Epithelial cell of prostate (primary cell): ENCODE results near the gene ZNF550.

ENCODE experiments used
- DNase-seq: peaks from one replicate; pipeline ENCODE4 v3.0.0-alpha.2; 2011; ENCODE audit warnings: low read depth, low spot score
- H3K27ac ChIP-seq: fragments of 450-650 bp; 2 replicates; pipeline ENCODE4 v1.5.1; 2017; ENCODE audit warnings: mild to moderate bottlenecking

ZNF550 gene

DNA sequence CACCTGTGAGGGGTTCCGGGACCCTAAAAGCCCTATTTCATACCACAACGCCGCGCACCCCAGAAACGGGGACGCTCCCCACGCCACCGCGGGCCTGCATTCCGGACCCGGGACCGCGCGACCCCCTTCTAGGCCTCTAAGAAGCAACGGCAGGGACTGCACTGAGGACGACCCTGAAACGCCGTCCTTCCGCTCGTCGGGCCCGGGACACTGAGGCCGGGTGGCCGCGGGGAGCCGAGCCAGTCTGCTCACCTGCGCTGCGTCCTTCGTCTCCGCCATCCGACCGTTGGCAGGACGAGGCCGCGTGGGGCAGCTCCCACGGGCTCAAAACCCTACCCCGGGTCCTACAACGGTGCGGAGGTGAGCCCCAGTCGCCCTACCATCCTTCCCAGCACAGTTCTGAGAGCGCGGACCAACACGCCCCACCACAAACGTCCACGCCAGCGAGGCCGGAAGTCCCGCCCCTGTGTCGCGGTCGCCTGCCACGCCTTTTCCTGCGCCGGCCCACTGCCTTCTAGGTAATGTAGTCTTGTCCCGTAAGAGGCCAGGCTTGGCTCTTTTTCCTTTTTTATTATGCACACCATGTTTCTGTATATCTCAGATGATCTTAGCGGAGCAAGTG lies at the start of gene ZNF550:
Gene ZNF550, minus strand, starts transcription at position 460 of the 622 bp plus-strand sequence. Its CDS starts 181 bp downstream, at position 279.
- peak; percentile 57 for DNase-seq
- peak within 1 kb of the TSS; percentile 88 for H3K27ac ChIP-seq

DNA sequence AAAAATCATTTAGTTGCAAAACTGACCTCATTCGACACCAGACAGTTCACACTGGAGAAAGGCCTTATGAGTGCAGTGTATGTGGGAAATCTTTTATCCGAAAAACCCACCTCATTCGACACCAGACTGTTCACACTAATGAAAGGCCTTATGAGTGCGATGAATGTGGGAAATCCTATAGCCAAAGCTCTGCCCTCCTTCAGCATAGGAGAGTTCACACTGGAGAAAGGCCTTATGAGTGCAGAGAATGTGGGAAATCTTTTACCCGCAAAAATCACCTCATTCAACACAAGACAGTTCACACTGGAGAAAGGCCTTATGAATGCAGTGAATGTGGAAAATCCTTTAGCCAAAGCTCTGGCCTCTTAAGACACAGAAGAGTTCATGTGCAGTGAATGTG lies 47.3 kb upstream of the ZNF550 start:
- no peak overlapping the region for H3K27ac ChIP-seq
- no peak for DNase-seq

DNA sequence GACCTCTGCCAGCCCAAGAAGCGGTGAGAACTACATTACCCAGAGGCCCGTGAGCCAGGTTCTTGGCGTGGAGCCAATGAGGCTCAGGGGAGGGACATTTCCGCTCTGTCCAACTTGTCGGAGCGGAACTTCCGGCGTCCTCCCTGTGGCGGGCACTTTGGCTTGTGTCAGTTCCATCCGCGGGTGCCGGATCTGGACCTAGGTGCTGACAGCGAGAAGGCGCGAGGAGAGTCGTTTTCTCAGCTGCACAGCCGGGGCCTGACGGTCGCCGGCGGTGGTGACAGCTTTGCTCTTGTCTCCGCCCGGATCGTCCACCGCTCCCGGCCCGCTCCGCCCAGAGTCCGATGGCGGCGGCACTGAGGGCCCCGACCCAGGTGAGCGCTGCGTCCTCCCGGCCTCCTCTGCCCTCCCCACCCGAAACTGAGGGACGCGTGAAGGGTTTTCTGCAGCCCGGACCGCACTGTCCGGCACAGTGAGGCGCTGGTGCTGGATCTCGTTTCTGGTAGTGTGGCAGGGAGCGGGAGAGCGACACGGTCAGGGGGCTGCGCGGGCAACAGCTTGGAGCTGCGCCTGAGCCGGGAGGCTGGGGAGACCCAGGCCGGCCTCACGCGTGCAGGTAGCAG lies 40.2 kb upstream of the ZNF550 start, which contains the start of gene ZNF530:
Gene ZNF530, plus strand, starts transcription at position 125 of the 623 bp plus-strand sequence. CDS start 4,461 bp downstream, outside the sequence.
- H3K27ac ChIP-seq = no peak within 1 kb of the TSS
- peak; percentile 56 for DNase-seq

DNA sequence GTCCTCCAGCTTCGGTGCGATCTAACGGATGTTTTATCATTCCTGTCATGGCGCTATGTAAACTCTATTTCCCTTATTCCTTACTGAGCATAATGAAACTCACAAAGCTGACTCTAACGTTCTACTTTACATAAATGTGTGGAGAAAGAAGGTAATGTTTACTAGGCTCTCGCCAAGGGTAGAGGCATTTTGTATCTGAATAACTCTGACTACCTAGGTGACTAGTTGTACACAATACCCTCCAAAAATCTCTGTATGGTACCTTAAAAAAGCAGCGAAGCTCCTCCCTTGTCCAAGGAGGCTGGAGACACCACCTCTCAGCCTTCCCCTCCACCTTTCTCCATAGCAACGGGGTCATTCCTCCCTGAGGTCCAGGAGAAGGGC lies 39.7 kb upstream of the ZNF550 start:
- no peak for DNase-seq
- H3K27ac ChIP-seq = no peak overlapping the region

DNA sequence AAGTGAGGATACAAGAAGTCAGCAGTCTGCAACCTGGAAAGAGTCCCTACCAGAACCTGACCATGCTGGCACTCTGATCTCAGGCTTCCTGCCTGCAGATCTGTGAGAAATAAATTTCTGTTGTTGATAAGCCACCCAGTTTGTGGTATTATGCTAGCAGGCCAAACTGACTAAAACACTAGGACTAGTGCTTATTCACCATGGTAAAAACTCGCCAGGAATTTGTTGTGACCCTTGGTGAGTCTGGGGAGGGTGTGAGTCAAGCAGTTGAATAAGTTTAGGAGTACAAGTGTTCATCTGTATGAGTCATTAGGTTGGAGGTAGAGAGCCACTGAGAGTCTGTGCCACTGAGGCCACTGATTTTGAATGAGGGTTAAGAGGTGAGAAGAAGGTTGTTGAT lies 27.9 kb upstream of the ZNF550 start:
- peak; percentile 67 for DNase-seq
- peak overlapping the region; percentile 30 for H3K27ac ChIP-seq

DNA sequence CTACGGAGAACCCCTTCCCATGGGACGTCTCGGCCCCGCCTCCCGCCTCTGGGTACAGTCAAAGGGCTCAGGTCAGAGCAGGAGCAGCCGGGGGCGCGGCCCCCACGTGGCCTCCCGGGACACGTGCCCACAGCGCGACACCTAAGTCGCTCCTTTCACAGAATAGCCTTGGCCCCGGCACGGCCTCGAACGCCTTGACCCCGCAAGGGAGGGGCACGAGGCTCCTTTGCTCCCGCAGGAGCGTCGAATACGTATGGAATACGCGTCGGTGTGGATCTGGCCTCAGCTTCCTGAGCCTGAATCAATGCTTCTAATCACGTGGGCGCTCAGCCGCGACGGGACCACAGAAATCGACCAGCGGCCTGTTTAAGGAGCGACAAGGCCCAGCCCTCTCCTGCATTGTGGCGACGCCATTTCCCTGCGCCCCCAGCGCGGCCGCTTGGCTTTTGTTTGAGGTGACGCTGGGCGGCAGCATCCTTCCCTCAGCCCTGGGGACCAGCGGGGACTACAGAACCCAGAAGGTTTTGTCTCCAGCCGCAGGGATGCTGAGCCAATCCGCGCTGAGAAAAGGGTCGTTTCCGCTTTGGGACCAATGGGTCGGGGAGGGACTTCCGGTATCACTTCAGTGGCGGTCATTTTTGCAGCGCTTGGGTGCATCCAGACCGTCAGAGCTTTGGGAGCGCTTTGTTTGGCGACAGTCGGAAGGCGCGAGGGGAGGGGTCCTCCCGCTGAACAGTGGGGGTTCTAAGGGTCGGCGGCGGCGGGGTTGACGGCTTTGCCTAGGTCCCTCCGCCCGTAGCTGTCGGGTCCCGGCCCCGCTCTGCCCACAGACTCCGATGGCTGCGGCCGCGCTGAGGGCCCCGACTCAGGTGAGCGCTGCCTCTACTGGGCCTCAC lies 24.1 kb upstream of the ZNF550 start, which contains the start of gene ZIK1:
Gene ZIK1, plus strand, starts transcription at position 625 of the 896 bp plus-strand sequence. Its CDS starts 212 bp downstream, at position 837.
- peak; percentile 22 for DNase-seq
- H3K27ac ChIP-seq = no peak within 1 kb of the TSS

DNA sequence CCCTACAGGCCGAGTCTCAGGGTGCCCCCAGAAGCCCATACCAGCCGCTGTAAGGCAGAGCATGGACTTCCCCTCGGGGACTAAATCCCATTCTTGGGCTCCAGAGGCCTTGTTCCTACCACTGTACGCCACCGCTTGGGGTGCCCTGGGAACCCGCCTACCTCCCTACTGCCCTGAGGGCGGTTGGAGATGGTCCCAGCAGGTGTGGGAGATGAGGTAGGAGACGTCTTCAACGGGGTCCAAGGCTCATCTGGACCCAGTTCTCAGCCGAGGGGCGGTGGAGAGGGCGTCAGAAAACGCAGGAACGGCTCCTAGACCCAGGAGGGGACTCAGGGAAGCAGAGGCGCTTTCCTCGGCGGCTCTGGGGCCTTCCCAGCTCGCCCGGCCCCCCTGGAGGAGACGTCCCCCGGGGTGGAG lies 23.4 kb upstream of the ZNF550 start:
- H3K27ac ChIP-seq = no peak overlapping the region
- no peak for DNase-seq

DNA sequence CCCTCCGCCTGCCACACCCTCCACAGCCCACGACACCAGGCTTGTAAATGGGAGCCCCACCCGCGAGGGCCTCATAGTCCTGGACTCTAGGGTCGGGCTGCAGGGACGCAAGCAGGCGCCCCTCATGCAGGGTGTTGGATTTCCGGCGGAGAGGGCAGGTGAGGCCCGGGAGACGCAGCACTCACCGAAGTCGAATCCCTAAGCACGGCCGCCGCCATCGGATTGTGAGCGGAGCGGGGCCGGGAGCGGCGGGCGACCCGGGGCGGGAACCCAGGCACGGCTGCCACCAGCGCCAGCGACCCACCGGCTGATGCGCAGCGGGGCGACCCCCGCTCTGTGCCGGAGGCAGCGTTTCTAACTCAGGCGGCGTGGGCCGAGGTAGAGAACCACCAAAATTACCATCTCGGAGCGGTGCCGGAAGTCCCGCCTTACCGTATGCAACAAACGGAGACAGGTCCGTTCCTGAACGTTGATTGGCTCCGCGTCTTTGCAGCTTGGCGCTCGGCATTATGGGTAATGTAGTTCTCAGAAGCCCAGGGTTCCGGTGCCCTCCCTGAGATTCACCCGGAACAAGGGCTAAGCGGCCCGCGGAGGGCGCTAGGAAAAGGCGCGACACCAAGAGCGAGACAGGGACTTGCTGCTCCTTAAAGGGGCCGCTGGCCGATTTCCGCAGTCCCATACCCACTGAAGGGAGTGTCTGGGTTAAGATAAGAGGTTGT lies 19.0 kb upstream of the ZNF550 start, which contains the start of gene ZNF416:
Gene ZNF416, minus strand, starts transcription at position 425 of the 719 bp plus-strand sequence. Its CDS starts 207 bp downstream, at position 218.
- peak within 1 kb of the TSS; percentile 69 for H3K27ac ChIP-seq
- peak; percentile 94 for DNase-seq

DNA sequence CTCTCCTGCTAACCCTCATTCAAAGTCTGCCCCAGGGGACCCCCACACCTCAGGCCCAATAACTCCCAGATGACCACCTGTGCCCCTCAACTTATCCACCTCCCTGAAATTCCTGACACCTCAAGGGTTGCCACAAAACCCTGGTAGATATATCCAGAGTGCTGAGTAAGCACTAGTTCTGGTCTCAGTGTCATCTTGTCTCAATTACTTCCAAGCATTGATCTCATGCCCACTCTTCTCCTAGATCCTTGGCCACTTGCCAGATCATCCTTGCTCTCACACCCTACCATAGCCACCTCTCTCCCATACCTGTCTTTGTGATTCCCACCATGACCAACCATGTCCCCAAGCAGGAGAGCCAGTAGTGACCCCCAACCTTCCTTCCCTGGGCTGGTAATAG lies 17.0 kb upstream of the ZNF550 start:
- no peak overlapping the region for H3K27ac ChIP-seq
- no peak for DNase-seq

DNA sequence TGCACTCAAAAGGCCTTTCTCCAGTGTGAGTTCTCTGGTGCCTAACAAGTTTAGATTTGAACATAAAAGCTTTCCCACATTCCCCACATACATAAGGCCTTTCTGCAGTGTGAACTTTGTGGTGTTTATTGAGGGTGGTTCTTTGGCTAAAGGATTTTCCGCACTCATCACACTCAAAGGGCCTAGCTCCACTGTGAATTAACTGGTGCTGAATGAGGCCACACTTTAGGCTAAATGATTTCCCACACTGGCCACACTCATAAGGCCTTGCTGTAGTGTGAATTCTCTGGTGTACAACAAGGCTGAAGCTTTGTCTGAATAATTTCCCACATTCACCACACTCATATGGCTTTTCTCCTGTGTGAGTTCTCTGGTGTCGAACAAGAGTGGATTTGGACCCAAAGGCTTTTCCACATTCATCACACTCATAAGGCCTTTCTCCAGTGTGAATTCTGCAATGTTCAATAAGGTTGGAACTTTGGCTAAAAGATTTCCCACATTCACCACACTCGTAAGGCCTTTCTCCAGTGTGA lies 12.8 kb upstream of the ZNF550 start:
- H3K27ac ChIP-seq = no peak overlapping the region
- DNase-seq = no peak

DNA sequence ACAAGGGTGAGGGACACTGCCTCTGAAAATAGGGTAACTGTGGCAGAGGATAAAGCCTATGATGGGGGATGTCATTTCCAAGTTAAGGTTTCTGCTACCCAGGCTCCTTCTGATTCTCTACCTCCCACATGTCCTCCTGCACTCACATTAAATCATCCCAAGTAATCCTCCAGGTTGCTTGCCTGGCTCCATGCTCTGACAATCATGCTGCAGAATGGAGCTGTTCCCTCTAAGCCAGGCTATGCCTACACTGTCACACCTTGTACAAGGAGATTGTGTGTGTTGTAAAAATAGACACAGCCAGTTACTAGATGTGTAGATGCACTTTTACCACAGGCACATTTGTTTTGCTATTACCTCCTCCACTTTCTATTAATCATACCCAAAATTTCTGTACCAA lies 11.0 kb upstream of the ZNF550 start:
- no peak overlapping the region for H3K27ac ChIP-seq
- no peak for DNase-seq

DNA sequence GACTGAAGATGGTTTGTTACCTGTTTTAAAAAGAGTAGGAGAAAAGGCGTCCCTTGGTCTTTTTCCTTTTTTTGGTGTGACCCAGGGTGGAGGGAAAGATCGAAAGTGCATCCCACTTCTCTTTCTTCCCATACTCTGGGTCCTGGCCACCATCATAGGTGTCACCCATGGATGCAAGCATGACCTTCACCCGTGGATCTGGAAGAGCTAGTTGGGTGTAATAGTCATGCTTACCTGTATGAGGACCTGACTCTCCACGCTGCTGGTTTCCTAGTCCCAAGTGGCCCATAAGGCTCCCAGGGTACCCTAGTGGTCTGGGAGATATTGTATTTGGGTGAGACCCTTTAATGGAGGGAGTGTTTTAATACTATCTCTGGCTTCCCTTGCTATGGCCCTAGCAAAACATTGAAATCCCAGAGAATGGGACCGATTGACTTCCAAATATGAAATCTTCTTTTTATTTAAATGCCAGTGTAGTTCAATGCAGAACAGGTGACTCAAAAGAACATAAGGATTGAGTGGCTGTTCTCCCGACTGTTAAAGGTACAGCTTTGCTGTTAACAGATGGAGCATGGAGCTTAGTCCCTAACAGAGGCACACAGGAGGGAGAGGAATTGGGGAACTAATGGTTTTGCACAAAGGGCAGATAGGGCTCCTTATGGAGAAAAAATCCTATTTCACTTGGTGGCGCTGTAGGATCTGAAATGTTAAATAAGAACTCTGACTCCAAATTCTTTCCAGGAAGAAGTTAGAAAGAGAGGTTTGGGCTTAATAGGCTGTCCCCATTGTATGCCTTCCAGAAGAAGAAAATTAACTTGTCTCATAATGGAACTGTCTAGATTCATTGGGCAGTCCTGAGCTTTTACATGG lies 7.0 kb upstream of the ZNF550 start:
- H3K27ac ChIP-seq = no peak overlapping the region
- DNase-seq = no peak

DNA sequence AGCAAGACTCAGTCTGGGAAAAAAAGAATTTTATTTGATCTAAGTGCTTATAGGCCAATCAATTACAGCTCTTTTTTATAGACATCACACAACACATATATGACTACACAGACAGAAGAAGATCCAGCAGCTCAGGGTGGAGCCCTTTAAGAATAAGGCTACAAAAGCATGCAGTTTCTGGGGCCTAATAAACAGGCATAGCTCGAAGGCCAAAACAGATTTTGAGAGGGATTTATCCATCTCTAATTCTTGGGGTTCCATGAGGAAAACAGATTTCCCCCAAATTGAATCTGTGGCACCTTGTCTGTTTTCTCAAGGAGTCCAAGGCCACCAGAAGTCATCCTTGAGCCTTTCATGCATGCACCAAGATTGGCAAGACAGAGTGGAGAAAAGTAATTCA lies 3.9 kb upstream of the ZNF550 start:
- H3K27ac ChIP-seq = no peak overlapping the region
- no peak for DNase-seq

DNA sequence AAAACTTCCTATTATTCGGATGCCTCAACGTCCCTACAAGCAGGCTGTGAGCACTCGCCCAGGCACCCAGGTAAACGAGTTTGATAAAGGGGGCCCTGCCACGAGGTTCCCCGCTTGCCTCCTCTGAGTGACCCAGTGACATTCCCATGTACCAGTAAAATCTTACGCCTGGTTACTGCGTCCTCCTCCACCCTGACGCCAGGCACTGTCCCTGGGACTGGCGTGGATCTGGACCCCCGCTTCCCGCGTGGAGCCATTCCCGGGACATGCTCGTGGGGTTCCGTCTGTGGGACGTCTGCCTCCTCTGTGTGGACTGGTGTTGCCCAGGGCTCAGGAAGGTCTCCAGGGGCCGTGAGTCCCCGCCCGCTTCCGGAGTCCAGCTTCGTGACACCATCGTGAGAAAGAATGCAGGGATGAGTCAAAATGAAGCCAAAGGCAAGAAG lies 407 bp upstream of the ZNF550 start:
- peak overlapping the region; percentile 88 for H3K27ac ChIP-seq
- DNase-seq = no peak

DNA sequence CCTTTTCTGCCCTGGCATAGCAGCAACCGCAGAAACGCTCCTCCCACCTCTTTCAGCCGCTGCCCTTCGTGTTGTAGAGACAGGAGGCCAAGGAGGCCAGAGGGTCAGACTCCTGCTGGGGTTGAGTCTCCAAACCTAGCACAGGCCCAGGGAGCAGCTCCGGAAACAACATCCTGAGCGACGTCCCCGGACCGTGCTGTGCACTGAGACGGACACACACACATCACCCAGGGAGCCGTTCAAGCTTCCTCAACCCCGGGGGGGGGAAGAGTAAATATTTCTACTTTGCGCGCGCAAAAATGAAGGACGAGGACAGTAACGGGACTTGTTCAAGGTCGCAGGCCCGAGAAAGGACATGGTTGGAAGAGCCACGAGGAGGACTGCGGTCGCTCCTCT lies 657 bp downstream of the ZNF550 start:
- DNase-seq = no peak
- H3K27ac ChIP-seq = peak overlapping the region; percentile 88

DNA sequence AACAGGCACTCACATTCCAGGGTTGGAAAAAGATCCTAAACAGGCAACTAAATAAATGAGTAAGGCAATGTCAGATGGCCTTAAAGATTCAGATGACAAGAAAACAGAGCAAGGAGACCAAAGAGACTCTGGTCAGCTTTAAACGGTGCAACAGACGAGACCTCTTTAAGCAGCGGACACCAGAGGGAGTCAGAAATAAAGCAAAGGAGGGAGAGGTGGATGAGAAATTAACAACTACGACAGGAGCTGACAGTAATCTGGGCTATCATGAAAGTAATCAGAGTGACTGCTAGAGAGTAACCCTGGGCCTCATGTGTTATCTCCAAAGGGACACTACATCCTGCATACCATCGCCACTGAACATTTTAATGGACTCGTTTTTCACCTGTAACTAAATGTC lies 1.1 kb downstream of the ZNF550 start:
- H3K27ac ChIP-seq = no peak overlapping the region
- no peak for DNase-seq

DNA sequence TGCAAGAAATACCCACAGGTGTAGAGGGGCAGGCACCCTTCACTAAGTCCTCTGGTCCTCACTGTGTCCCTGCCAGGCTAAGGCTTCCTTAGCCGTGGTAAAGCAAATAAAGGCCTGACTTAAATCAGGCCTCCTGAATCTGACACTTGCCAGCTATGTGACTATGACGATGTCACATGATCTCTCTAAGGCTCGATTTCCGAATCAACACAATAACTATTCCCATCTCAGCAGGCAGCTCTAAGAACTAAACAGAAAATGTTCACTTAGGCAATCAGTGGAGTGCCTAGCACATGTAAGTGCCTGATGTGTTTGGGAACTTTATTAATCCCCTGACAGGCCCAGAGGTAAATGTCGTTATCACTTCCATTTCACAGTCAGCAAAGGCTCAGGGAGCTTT lies 2.0 kb downstream of the ZNF550 start:
- DNase-seq = no peak
- H3K27ac ChIP-seq = no peak overlapping the region

DNA sequence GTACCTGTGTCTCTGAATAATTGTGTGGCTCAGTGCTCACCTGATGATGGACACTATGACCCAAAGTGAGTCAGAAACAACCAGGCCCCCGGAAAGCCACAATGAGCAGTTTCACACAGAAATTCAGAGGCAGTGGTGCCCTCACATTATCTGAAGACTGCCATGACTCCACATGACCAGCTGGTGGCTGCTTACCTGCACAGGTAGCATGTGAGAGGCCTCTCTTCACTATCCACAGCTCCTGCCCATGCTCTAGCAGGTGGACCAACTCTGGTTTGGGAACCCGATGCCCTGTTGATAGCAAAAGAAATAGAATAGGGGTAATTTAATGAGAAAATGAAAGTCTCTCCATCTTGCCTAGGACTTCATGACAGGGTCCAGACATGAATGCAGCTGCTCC lies 7.2 kb downstream of the ZNF550 start:
- no peak for DNase-seq
- no peak overlapping the region for H3K27ac ChIP-seq

DNA sequence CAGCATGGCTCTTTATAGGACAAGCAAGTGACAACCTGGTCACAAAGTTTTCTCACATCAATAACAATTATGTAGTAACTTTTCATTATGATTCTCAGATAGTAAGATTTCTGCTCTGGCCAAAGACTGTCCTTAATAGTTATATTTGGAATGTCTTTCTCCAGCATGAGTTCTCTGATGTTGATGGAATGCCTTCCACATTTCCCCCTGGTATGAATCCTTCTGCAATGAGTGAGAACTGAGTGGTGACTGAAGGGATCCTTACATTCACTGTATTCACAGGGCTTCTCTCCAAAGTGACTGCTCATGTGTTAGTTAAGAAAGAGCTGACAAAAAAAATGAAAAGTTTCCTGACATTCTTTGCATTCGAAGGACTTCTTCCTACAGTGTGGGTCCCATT lies 13.2 kb downstream of the ZNF550 start:
- H3K27ac ChIP-seq = no peak overlapping the region
- DNase-seq = no peak
